DMS53 (cell line): ENCODE measurements around the gene COL6A2.
"Not testable (repeated sequence)": the region's sequence is repeated elsewhere in the genome, so short reads cannot be mapped to it uniquely, and the experiment has no call there.

ENCODE experiments used
- DNase-seq: peaks from one replicate; lab custom pipeline; 2025; lab: John Stamatoyannopoulos, UW

Gene COL6A2

GRCh38 chr21:46097336-46098293 lies at the start of gene COL6A2:
Gene COL6A2 (plus strand): TSS chr21:46098112.
- peak; percentile 37 for DNase-seq

GRCh38 chr21:46048926-46049889 lies 48.7 kb upstream of the COL6A2 start:
- no peak for DNase-seq

GRCh38 chr21:46049890-46050667 lies 47.8 kb upstream of the COL6A2 start:
- no peak for DNase-seq

GRCh38 chr21:46050668-46051378 lies 47.1 kb upstream of the COL6A2 start:
- DNase-seq, result no peak

GRCh38 chr21:46051379-46051770 lies 46.5 kb upstream of the COL6A2 start:
- no peak for DNase-seq

- no peak for DNase-seq
Observed at GRCh38 chr21:46051821-46052675, 45.9 kb upstream of the COL6A2 start.

- DNase-seq, result no peak
Observed at GRCh38 chr21:46052703-46053651, 44.9 kb upstream of the COL6A2 start.

GRCh38 chr21:46054031-46054430 lies 43.9 kb upstream of the COL6A2 start:
- no peak for DNase-seq

- DNase-seq, result no peak
Observed at GRCh38 chr21:46054451-46054881, 43.4 kb upstream of the COL6A2 start.

GRCh38 chr21:46055863-46056281 lies 42.0 kb upstream of the COL6A2 start:
- DNase-seq, result no peak

GRCh38 chr21:46056450-46056903 lies 41.4 kb upstream of the COL6A2 start:
- no peak for DNase-seq

GRCh38 chr21:46057111-46057709 lies 40.7 kb upstream of the COL6A2 start:
- DNase-seq, result no peak

GRCh38 chr21:46057710-46058241 lies 40.1 kb upstream of the COL6A2 start:
- no peak for DNase-seq

- no peak for DNase-seq
Observed at GRCh38 chr21:46058431-46059145, 39.3 kb upstream of the COL6A2 start.

- no peak for DNase-seq
Observed at GRCh38 chr21:46059195-46059594, 38.7 kb upstream of the COL6A2 start.

GRCh38 chr21:46059711-46060455 lies 38.0 kb upstream of the COL6A2 start:
- DNase-seq, result not testable (repeated sequence)

- DNase-seq, result no peak
Observed at GRCh38 chr21:46060596-46061061, 37.3 kb upstream of the COL6A2 start.
